GM12878 (cell line): ENCODE results near the gene COL19A1. TPM values are rescaled to one million over a fixed set of nuclear protein-coding genes. Genes with fewer than 3 reads are reported as not detected.

Experiments used
- ATAC-seq: fragments of 200-7000 bp; cut with Tn5 transposase; 3 replicates; pipeline ENCODE4 v1.9.1; 2020; ENCODE audit warnings: mild to moderate bottlenecking, moderate library complexity
- BruUV-seq: library from RNA; stranded (reverse); fragments of 400-500 nt; replicated peaks from 2 replicates; lab custom pipeline; 2021; lab: Mats Ljungman, UMichigan
- CTCF ChIA-PET: fragments of 300-600 bp; sonication (Branson Sonifier 250); formaldehyde crosslinking; extraction: SDS; loops from one replicate; lab custom pipeline; 2021; ENCODE audit warnings: inconsistent platforms; lab: Yijun Ruan, JAX
- POLR2A ChIA-PET: fragments of 350-600 bp; formaldehyde crosslinking; extraction: SDS; loops from one replicate; lab custom pipeline; 2021; ENCODE audit warnings: inconsistent platforms; lab: Charles Lee
- RAD21 ChIA-PET: fragments of 300-600 bp; sonication (Branson Sonifier 250); formaldehyde crosslinking; loops from one replicate; lab custom pipeline; 2023; ENCODE audit warnings: antibody characterized with exemption; ENCODE audit not compliant: unreplicated experiment; lab: Charles Lee
- SMC1A ChIA-PET: fragments of 300-600 bp; sonication (Branson Sonifier 250); formaldehyde crosslinking; loops from one replicate; lab custom pipeline; 2023; ENCODE audit not compliant: unreplicated experiment, uncharacterized antibody; lab: Charles Lee
- DNase-seq: peaks from one replicate; pipeline ENCODE4 v3.0.0-alpha.2; 2011; ENCODE audit warnings: low read depth, low spot score
- FAIRE-seq: peaks from 3 replicates; lab custom pipeline; 2011; peaks lifted over from hg19 to GRCh38; lab: Jason Lieb, UNC
- H2AFZ ChIP-seq: 2 replicates; pipeline ENCODE4 v1.6.0; 2011; ENCODE audit warnings: low read depth, low read length, control low read depth; ENCODE audit not compliant: control insufficient read depth
- H3K27ac ChIP-seq: 2 replicates; pipeline ENCODE4 v1.5.1; 2011; ENCODE audit warnings: control low read depth; ENCODE audit not compliant: control insufficient read depth, insufficient read depth
- H3K27me3 ChIP-seq, 2 experiments: replicated peaks in 1 of 2; 2 replicates each; pipeline versions ENCODE4 v1.6.0 to v1.6.1; 2011; ENCODE audit warnings: low read length in 1 of 2; ENCODE audit not compliant: control insufficient read depth in 2 of 2, insufficient read depth in 2 of 2
- H3K36me3 ChIP-seq, 2 experiments: 2 replicates each; pipeline ENCODE4 v1.5.1; 2011; ENCODE audit warnings: low read length in 1 of 2; ENCODE audit not compliant: control insufficient read depth in 2 of 2, insufficient read depth in 2 of 2
- H3K4me1 ChIP-seq: 2 replicates; pipeline ENCODE4 v1.6.1; 2011; ENCODE audit warnings: mild to moderate bottlenecking, low read length, moderate library complexity, mixed read lengths; ENCODE audit not compliant: control insufficient read depth, insufficient read depth
- H3K4me2 ChIP-seq: 2 replicates; pipeline ENCODE4 v1.6.0; 2011; ENCODE audit warnings: control low read depth; ENCODE audit not compliant: control insufficient read depth, insufficient read depth
- H3K4me3 ChIP-seq: fragments of 200-600 bp; sonication (generic); 2 replicates; pipeline ENCODE4 v1.5.1; 2016
- H3K79me2 ChIP-seq: 2 replicates; pipeline ENCODE4 v1.6.0; 2011; ENCODE audit warnings: low read length; ENCODE audit not compliant: control insufficient read depth, insufficient read depth
- H3K9ac ChIP-seq: 2 replicates; pipeline ENCODE4 v1.8.0; 2011; ENCODE audit warnings: low read length, control low read depth, mixed read lengths; ENCODE audit not compliant: control insufficient read depth, insufficient read depth
- H3K9me3 ChIP-seq: replicated peaks from 3 replicates; pipeline ENCODE4 v1.5.1; 2011; ENCODE audit warnings: mild to moderate bottlenecking, low read length; ENCODE audit not compliant: control insufficient read depth, insufficient read depth
- H4K20me1 ChIP-seq: 2 replicates; pipeline ENCODE4 v1.6.0; 2011; ENCODE audit not compliant: control insufficient read depth, insufficient read depth
- BCL11A ChIP-seq: IDR thresholded peaks from 2 replicates; pipeline ENCODE4 v1.6.1; 2011; ENCODE audit warnings: low read depth, low read length
- CHD4 ChIP-seq: fragments of 200-600 bp; sonication (generic); IDR thresholded peaks from 2 replicates; pipeline ENCODE4 v1.6.1; 2016; ENCODE audit warnings: mild to moderate bottlenecking
- EGR1 ChIP-seq, 2 experiments: IDR thresholded peaks; 1 replicate in 1 of 2; 2 replicates in 1 of 2; pipeline ENCODE4 v1.6.1; 2011 to 2012; ENCODE audit warnings: low read depth in 2 of 2, low read length in 2 of 2, borderline replicate concordance in 1 of 2, mild to moderate bottlenecking in 1 of 2, moderate library complexity in 1 of 2
- ESRRA ChIP-seq: IDR thresholded peaks from 2 replicates; pipeline ENCODE4 v1.6.1; 2012; ENCODE audit warnings: mild to moderate bottlenecking, low read length, improper control_type of control experiment
- HCFC1 ChIP-seq: fragments of 150-350 bp; IDR thresholded peaks from 2 replicates; pipeline ENCODE4 v1.6.1; 2014; ENCODE audit warnings: low read length
- NFXL1 ChIP-seq: fragments of 450-650 bp; IDR thresholded peaks from 2 replicates; pipeline ENCODE4 v1.6.1; 2017; ENCODE audit warnings: antibody characterized with exemption, mild to moderate bottlenecking, borderline replicate concordance
- PAX8 ChIP-seq: fragments of 450-650 bp; IDR thresholded peaks from 2 replicates; pipeline ENCODE4 v1.6.1; 2017; ENCODE audit warnings: mild to moderate bottlenecking, moderate library complexity
- PML ChIP-seq: IDR thresholded peaks from 2 replicates; pipeline ENCODE4 v1.6.1; 2012; ENCODE audit warnings: low read length, inconsistent platforms
- RBBP5 ChIP-seq: fragments of 200-600 bp; sonication (generic); conservative IDR thresholded peaks from 2 replicates; pipeline ENCODE4 v1.6.1; 2016
- TCF3 ChIP-seq: IDR thresholded peaks from 2 replicates; pipeline ENCODE4 v1.6.1; 2012; ENCODE audit warnings: low read depth, mild to moderate bottlenecking, low read length, borderline replicate concordance; ENCODE audit not compliant: insufficient read depth
- WRNIP1 ChIP-seq: IDR thresholded peaks from 2 replicates; pipeline ENCODE4 v1.6.1; 2011; ENCODE audit warnings: low read depth, low read length, improper control_type of control experiment, borderline replicate concordance
- YY1 ChIP-seq: IDR thresholded peaks from 2 replicates; pipeline ENCODE4 v1.6.1; 2011; ENCODE audit warnings: low read depth, mild to moderate bottlenecking, low read length
- ZNF217 ChIP-seq: fragments of 450-650 bp; IDR thresholded peaks from 2 replicates; pipeline ENCODE4 v1.6.1; 2017; ENCODE audit warnings: antibody characterized with exemption, mild to moderate bottlenecking
- WGBS: methylation state at CpG from one replicate; pipeline ENCODE4 v1.1.6; 2016; ENCODE audit warnings: low lambda C conversion rate; ENCODE audit not compliant: insufficient replicate concordance, insufficient coverage; ENCODE audit errors: missing lambda C conversion rate; 5-methylcytosine and 5-hydroxymethylcytosine counted together
- in situ Hi-C: fragments of 300-500 bp; cut with MboI; formaldehyde crosslinking; loops from 9 replicates; pipeline ENCODE4 v1.14.3; 2018; ENCODE audit warnings: mixed read lengths
- intact Hi-C: fragments of 100-400 bp; cut with micrococcal nuclease; formaldehyde crosslinking; loops from one replicate; pipeline ENCODE4 v1.14.2; 2022; ENCODE audit not compliant: unreplicated experiment
- polyA plus RNA-seq, 11 experiments: library from polyadenylated mRNA; depleted of rRNA in 4 of 11; unstranded in 6 of 11; stranded (reverse) in 5 of 11; fragments of >200 nt; fragmentation: Nextera tagmentation in 4 of 11; fragmentation: Illumina TruSeq in 1 of 11; extraction: Ambion mirVana in 4 of 11; extraction: Trizol in 1 of 11; gene quantifications; 1 replicate in 1 of 11; 2 replicates in 10 of 11; pipeline versions ENCODE4 v1.2.1 to v1.2.3, GENCODE V29; 2011 to 2016; ENCODE audit warnings: inconsistent platforms in 2 of 11, missing spikeins in 2 of 11, low read depth in 1 of 11
- total RNA-seq, 4 experiments: library from RNA; depleted of rRNA in 3 of 4; stranded (reverse); fragments of >200 nt in 3 of 4; fragmentation: Illumina TruSeq in 1 of 4; extraction: Trizol in 1 of 4; gene quantifications; 2 replicates each; pipeline versions ENCODE4 v1.2.1 to v1.2.3, GENCODE V29; 2013 to 2021
- TF ChIP-seq, protein P1 (sequence below): fragments of 450-650 bp; IDR thresholded peaks from 2 replicates; pipeline ENCODE4 v1.6.1; 2017; ENCODE audit warnings: borderline replicate concordance
- TF ChIP-seq, protein P2 (sequence below): fragments of 450-650 bp; formaldehyde crosslinking; IDR thresholded peaks from 2 replicates; pipeline ENCODE4 v1.4.0; 2022; ENCODE audit warnings: mild to moderate bottlenecking, moderate library complexity

The COL19A1 gene
- total and polyA plus RNA-seq, 10 of the 15 experiments (the other 5 are each of a cell fraction or from before 2014, with no cell fraction given) = 1.1 to 13.5 (median 4.1) TPM

DNA sequence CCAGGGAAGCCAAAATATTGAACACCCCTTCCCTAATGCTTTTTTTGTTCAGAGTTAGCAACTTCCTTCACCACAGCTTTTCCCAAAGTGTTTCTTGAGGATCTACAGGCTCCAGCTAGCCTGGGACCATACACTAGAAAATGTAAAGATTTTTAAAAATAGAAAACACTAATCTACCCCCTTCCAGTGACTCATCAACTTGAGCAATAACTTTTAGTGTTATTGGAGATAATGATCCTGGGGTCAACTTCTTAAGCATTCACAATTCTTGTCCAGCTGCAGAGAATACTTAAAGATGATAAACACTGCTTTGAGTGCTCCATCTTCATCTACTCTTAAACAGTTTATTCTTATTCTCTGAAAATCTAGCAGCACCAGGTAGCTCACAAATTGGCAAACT is 304.9 kb downstream of the COL19A1 start:
- no TSS peak for BruUV-seq
- Histone ChIP-seq H3K4me2 (no peak overlapping the region), H4K20me1 (no peaks in the 10 kb centered on the region), H3K27ac (no peak overlapping the region), H2AFZ (no peak overlapping the region), H3K27me3 (no peaks in the 10 kb centered on the region), H3K9me3 (no peaks in the 10 kb centered on the region), H3K79me2 (no peaks in the 10 kb centered on the region), H3K4me3 (no peak overlapping the region), H3K4me1 (no peaks in the 10 kb centered on the region), H3K9ac (no peak overlapping the region), H3K36me3 (no peaks in the 10 kb centered on the region)
- CTCF ChIA-PET = interaction anchor here (1.3 to 1.4 kb wide), 2 partner anchors 8 to 11 kb away, joined by 3 read pairs; no protein-coding TSS in a partner anchor
- in situ Hi-C loops (no loop called here), intact Hi-C loops (no loop called here)
- POLR2A ChIA-PET = no interaction called here
- no peak for DNase-seq
- FAIRE-seq = no peak
- no peak for ATAC-seq
- SMC1A ChIA-PET = interaction anchor here (1.3 to 1.4 kb wide), 3 partner anchors 24 to 63 kb away, joined by 3 to 4 read pairs (median 4); no protein-coding TSS in a partner anchor
- TF ChIP-seq, protein P1, sequence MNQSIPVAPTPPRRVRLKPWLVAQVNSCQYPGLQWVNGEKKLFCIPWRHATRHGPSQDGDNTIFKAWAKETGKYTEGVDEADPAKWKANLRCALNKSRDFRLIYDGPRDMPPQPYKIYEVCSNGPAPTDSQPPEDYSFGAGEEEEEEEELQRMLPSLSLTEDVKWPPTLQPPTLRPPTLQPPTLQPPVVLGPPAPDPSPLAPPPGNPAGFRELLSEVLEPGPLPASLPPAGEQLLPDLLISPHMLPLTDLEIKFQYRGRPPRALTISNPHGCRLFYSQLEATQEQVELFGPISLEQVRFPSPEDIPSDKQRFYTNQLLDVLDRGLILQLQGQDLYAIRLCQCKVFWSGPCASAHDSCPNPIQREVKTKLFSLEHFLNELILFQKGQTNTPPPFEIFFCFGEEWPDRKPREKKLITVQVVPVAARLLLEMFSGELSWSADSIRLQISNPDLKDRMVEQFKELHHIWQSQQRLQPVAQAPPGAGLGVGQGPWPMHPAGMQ = no peak
- RAD21 ChIA-PET = no interaction called here

DNA sequence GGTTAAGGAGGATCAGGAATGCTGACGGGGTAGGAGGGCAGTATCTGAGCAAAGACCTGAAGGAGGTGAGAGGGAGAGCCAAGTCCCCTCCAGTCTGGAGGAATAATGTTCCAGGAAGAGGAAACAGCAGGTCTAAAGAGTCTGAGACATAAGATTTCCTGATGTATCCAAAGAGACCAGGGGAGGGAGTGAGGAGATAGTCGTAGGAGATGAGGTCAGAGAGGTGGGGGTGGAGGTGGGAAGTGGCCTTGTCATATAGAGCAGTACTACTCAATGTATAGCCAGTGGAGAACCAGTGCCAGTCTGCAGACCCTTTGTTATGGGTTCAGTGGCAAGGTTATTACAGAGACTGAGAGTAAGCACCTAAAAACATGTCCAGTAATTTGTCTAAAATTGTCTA is 305.9 kb downstream of the COL19A1 start:
- H3K4me3 ChIP-seq = no peak overlapping the region
- H3K4me1 ChIP-seq = no peaks in the 10 kb centered on the region
- ATAC-seq = no peak
- H3K27me3 ChIP-seq = no peaks in the 10 kb centered on the region
- no peak overlapping the region for H2AFZ ChIP-seq
- ChIA-PET CTCF (interaction anchor here (1.3 kb wide), 1 partner anchor 9 kb away, joined by 3 read pairs; no protein-coding TSS in a partner anchor), RAD21 (no interaction called here), POLR2A (no interaction called here), SMC1A (no interaction called here)
- H3K79me2 ChIP-seq = no peaks in the 10 kb centered on the region
- in situ Hi-C loops = no loop called here
- 84% methylated on average over 2 of the region's 2 CpGs for WGBS
- H3K27ac ChIP-seq = no peak overlapping the region
- FAIRE-seq = no peak
- no peak for DNase-seq
- no peak overlapping the region for H3K9ac ChIP-seq
- H3K9me3 ChIP-seq = no peaks in the 10 kb centered on the region
- BruUV-seq = no TSS peak
- intact Hi-C loops = no loop called here
- H3K4me2 ChIP-seq = no peak overlapping the region
- no peaks in the 10 kb centered on the region for H3K36me3 ChIP-seq
- no peaks in the 10 kb centered on the region for H4K20me1 ChIP-seq
- TF ChIP-seq RBBP5 = no peak
- no peak for TF ChIP-seq NFXL1
- no peak for TF ChIP-seq YY1
- TF ChIP-seq WRNIP1 = no peak
- TF ChIP-seq ZNF217 = no peak
- no peak for TF ChIP-seq TCF3
- no peak for TF ChIP-seq PML
- TF ChIP-seq, protein P2, sequence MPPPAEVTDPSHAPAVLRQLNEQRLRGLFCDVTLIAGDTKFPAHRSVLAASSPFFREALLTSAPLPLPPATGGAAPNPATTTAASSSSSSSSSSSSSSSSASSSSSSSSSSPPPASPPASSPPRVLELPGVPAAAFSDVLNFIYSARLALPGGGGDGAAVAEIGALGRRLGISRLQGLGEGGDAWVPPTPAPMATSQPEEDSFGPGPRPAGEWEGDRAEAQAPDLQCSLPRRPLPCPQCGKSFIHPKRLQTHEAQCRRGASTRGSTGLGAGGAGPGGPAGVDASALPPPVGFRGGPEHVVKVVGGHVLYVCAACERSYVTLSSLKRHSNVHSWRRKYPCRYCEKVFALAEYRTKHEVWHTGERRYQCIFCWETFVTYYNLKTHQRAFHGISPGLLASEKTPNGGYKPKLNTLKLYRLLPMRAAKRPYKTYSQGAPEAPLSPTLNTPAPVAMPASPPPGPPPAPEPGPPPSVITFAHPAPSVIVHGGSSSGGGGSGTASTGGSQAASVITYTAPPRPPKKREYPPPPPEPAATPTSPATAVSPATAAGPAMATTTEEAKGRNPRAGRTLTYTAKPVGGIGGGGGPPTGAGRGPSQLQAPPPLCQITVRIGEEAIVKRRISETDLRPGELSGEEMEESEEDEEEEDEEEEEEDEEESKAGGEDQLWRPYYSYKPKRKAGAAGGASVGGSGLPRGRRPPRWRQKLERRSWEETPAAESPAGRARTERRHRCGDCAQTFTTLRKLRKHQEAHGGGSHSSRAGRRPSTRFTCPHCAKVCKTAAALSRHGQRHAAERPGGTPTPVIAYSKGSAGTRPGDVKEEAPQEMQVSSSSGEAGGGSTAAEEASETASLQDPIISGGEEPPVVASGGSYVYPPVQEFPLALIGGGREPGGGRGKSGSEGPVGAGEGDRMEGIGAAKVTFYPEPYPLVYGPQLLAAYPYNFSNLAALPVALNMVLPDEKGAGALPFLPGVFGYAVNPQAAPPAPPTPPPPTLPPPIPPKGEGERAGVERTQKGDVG = no peak
- TF ChIP-seq BCL11A = no peak
- no peak for TF ChIP-seq ESRRA
- no peak for TF ChIP-seq CHD4
- TF ChIP-seq PAX8 = no peak
- TF ChIP-seq HCFC1 = no peak
- TF ChIP-seq EGR1 (IDR thresholded peaks at IDR 0.05; ENCODE audit: borderline replicate concordance in 1 of 2, low read depth in 2 of 2, low read length in 2 of 2) = no peak
